ENCODE data around the gene NR1H4. TPM values are rescaled to one million over a fixed set of nuclear protein-coding genes. Genes with fewer than 3 reads are reported as not detected.
A peak's percentile ranks its signal among the peaks of the same experiment; 100 is the strongest.
"Not testable (repeated sequence)": the region's sequence is repeated elsewhere in the genome, so short reads cannot be mapped to it uniquely, and the experiment has no call there.

NR1H4 gene
- total RNA-seq, 1 donor from 2014 or later, result 45.8 TPM

DNA sequence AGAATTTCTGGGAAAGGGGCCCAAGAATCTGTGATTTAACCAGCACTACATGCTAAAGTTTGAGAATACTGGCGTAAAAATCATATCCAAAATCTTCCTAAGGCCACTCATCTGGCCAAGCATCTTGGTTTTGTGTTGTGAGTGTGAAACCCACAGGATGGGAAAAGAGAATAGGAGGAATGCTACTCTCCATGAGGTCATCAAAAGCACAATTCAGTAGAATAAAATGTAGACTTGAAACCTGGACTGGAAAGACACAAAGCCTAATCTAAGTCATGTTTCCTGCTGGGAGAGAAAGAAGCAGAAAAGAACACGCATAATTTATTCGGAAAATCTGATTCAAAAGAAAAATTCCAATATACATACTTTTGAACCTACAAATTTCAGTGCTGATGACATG, 42.3 kb downstream of the NR1H4 start:
- DNase-seq (ENCODE audit: low spot score), result no peak

- DNase-seq (ENCODE audit: low spot score), result no peak
Observed at GRCh38 chr12:100518376-100518775, 44.7 kb downstream of the NR1H4 start.

GRCh38 chr12:100520048-100520769, 46.5 kb downstream of the NR1H4 start:
- DNase-seq (ENCODE audit: low spot score), result no peak

GRCh38 chr12:100521958-100522357, 48.3 kb downstream of the NR1H4 start:
- no peak for DNase-seq (ENCODE audit: low spot score)

- no peak for DNase-seq (ENCODE audit: low spot score)
Observed at GRCh38 chr12:100528034-100528433, 54.4 kb downstream of the NR1H4 start.

- no peak for DNase-seq (ENCODE audit: low spot score)
Observed at GRCh38 chr12:100528471-100529127, 54.9 kb downstream of the NR1H4 start.

DNA sequence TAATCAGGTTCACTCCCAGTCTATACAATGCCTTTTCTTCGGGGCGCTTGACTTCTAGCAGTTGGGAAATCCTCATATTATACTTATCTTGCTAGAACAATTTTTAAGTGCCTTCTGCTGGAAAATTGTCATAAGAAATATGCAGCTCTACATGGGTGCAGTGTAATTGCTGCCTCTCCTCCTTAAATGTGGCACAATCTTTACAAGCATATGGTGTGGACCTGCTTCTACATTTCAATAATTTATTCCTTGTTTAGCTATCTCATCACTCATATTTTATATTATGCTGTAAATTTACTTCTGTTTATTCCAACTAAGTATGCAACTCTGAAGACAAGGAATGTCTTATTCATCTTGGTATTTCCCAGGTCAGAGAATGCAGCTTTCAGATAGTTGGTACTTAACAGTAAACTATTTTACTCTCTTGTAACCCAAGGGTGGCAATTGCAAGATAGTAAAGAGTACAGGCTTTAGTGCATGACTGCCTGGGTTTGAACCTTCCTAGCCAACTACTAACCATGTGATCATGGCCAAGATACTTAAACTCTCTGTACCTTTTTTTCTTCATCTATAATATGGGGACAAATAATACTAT, 56.2 kb downstream of the NR1H4 start:
- no peak for DNase-seq (ENCODE audit: low spot score)

DNA sequence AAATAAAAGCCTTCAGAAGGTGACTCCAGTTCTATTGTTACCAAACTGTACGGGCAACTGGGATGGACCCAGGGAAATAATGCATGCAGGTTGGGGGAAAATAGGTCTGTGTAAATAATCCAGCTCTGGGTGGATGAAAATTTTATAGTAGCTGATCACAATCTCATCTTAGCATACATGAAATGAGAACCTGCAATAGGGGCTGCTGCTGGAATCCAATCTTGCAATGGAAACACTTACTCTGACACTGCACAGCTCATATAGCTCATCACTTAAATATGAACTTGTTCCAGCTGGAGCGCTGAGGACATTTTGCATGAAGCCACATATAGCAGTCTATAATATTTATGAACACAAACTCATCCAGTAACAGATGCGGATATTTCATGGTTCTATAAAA, 59.7 kb downstream of the NR1H4 start:
- DNase-seq (ENCODE audit: low spot score), result no peak

DNA sequence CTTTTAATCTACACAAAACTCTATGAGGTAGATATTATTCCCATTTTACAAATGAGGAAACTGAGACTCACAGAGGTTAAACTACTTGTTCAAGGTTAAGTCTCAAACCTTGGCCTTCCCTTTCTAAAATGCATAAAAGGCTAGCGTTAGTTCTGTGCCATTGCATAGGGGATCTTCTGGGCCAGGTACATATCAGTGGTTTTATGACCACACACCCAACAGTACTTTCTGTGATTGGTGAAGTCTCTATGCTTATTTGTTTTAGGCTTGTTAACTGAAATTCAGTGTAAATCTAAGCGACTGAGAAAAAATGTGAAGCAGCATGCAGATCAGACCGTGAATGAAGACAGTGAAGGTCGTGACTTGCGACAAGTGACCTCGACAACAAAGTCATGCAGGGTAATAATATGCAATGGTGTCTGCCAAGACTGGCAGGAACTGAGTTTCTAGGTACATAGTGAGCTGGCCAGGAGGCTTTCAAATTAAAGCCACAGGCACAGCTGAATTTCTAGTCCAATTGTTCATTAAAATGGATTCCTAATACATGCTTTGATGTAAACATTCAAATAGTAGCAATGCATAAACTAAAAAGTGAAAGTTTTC, 61.1 kb downstream of the NR1H4 start:
- no peak for DNase-seq (ENCODE audit: low spot score)

DNA sequence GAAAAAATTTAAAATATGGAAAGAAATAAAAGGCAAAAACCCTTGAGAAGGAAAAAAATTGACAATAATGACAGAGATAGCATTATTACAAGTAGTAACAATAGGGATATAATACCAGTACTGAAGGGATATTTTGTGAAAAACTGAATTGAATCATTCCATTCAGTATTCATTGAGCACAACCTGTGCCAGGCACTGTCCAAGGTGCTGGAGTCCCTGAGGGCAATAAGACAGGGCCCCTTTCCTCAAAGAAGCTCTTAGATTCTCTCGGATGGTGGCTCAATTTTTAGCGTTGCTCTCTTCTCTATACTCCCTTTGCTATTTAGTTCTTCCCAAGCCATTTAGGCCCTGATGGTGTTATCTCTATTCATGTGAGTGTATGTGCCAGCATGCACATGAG, 65.5 kb downstream of the NR1H4 start:
- DNase-seq (ENCODE audit: low spot score), result no peak

GRCh38 chr12:100544165-100544564, 70.5 kb downstream of the NR1H4 start:
- DNase-seq (ENCODE audit: low spot score), result no peak

GRCh38 chr12:100545092-100545491, 71.4 kb downstream of the NR1H4 start:
- DNase-seq (ENCODE audit: low spot score), result no peak

GRCh38 chr12:100553936-100554335, 80.3 kb downstream of the NR1H4 start:
- no peak for DNase-seq (ENCODE audit: low spot score)

DNA sequence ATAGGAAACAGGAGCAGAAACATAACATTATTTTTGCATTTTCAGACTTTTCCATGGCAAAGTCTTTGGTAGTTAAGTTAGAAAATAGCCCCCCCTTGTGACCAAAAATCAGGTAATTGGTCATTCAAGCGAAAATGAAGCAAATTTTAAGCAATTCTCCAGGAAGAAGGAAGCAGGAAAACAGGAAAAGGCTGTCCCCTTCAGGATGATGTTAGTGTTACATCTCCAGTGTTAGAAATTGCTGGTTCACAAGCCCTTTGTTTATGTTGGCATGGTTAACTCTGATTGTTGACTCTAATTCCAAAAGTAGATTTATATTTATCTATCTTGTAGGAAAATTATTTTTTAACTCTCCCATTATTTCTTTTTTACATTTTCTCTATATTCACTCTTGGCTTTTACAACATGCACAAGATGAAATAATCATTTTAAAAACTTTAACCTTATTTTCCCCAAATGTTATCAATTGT, 81.0 kb downstream of the NR1H4 start:
- DNase-seq (ENCODE audit: low spot score), result peak; percentile 60

DNA sequence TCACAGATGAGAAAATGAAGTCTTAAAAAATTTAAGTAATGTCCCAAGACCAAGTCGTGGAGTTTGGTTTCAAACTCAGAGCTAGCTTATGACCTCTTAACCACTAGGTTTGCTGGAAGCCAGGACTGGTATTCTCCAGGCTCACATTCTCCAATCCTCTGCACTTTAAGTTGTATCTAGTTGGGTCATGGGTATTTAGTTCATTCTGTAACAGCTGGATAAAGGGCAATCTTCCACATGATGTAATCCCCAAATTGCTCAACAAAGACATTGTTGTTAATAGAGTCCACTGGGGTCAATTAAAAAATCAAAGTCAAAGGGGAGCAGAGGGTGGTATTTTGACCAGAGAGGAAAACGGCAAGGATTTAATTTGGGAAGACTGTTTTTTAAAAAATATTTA, 82.1 kb downstream of the NR1H4 start:
- DNase-seq (ENCODE audit: low spot score), result no peak

GRCh38 chr12:100557357-100557756, 83.7 kb downstream of the NR1H4 start:
- no peak for DNase-seq (ENCODE audit: low spot score)

DNA sequence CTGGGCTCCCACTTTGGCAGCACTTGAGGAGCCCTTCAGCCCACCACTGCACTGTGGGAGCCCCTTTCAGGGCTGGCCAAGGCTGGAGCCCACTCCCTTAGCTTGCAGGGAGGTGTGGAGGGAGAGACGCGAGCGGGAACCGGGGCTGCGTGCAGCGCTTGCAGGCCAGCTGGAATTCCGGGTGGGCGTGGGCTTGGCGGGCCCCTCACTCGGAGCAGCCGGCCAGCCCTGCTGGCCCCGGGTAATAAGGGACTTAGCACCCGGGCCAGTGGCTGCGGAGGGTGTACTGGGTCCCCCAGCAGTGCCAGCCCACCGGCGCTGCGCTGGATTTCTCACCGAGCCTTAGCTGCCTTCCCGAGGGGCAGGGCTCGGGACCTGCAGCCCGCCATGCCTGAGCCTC, 85.6 kb downstream of the NR1H4 start:
- DNase-seq (ENCODE audit: low spot score), result not testable (repeated sequence)

DNA sequence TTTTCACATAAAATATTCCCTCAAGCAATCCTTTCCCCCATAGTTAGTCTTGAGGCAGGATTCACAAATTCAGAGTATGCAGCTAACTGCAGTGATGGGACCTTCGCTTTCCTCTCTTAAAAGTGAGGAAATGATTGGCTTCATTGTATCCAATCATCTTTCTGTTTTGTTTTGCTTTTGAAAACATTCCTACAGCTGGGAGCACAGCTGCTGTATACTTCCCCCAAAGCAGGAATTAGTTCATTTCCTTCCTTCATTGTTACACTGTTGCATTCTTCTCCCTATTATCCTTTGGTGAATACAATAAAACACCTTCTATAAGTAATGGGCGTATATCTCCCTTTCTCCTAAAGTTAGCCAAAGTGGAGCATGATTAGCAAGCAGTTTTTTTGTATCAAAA, 90.4 kb downstream of the NR1H4 start:
- DNase-seq (ENCODE audit: low spot score), result no peak

DNA sequence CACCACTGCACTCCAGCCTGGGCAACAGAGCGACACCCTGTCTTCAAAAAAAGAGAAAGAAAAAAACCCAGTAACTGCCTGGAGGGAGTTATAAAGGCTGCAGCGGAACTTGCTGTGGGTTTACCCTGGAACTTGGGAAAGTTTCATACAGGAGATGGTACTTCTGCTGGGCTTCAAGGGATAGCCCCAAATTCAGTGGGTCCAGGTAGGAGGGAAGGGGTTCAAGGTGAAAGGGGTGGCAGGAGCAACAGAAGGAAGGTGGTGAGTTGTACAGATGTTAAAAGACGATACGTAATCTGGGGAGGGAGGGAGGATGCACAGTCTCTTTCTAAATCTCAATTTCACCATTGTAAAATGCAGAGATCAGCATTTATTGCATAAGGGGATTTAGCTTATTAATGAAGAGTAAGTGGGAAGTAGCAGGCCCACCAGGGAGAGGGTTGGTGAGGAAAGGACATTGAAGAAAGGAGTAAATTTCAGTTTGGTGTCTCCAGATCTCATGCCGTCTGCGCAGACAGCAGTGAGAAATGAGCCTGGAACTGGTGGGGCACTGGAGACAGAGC, 91.3 kb downstream of the NR1H4 start:
- DNase-seq (ENCODE audit: low spot score), result no peak

GRCh38 chr12:100565987-100566545, 92.4 kb downstream of the NR1H4 start:
- DNase-seq (ENCODE audit: low spot score), result no peak

DNA sequence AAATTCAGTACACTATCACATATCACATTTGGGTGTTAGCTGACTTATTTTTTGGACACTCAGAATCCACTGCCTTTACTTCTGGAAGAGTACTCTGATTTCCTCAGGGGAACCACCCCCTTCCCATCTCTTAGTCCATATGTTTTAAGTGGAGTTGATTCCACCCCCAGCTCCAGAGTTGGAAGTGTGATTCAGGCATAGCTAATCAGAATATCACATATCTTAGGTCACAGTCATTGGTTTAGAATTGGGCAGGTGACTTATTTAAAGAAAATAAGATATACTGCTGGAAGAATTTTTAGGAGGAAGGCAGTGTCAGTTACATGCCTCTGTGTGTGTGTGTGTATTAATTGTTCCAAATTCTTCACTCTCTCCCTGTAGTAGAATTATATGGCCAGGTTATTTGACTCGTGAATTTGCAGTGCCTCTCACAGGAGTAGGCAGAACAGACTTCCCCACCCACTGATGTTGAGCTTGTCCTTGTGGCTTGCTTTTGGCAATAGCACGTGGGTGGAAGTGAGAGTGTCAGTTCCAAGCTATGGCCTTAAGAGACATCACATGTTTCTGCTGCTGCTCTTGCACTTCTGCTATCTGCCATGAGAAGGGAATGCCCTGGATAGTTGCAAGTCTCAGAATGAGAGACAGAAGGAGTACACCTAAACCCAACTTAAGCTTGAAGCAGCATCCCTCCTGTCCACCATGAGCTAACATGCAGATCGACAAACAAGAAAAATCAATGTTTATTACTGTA, 93.4 kb downstream of the NR1H4 start:
- DNase-seq (ENCODE audit: low spot score), result peak; percentile 54

All from mucosa of gallbladder (tissue), 1 donor.